H1 (cell line): Measurements from ENCODE around the gene RDH16. TPM values are rescaled to one million over a fixed set of nuclear protein-coding genes. Genes with fewer than 3 reads are reported as not detected.

ENCODE experiments used
- CTCF ChIA-PET: fragments of 300-600 bp; sonication (Branson Sonifier 250); formaldehyde crosslinking; loops from one replicate; lab custom pipeline; 2021; ENCODE audit not compliant: partially characterized antibody; lab: Charles Lee
- POLR2A ChIA-PET: fragments of 300-600 bp; sonication (Branson Sonifier 250); formaldehyde crosslinking; loops from one replicate; lab custom pipeline; 2021; ENCODE audit warnings: inconsistent platforms; ENCODE audit not compliant: partially characterized antibody; lab: Charles Lee
- DNase-seq, 2 experiments: peaks; one replicate each; pipeline versions ENCODE4 v3.0.0 to v3.0.0-alpha.2; 2010 to 2022; ENCODE audit warnings: low spot score in 2 of 2, low read depth in 1 of 2, mixed read lengths in 1 of 2
- FAIRE-seq: peaks from 2 replicates; lab custom pipeline; 2011; peaks lifted over from hg19 to GRCh38; lab: Jason Lieb, UNC
- H2AFZ ChIP-seq: 2 replicates; pipeline ENCODE4 v1.8.1; 2012; ENCODE audit warnings: low read length, inconsistent platforms
- H2AK5ac ChIP-seq: 2 replicates; pipeline ENCODE4 v1.6.1; 2013; ENCODE audit warnings: low read depth, low read length
- H2BK120ac ChIP-seq: replicated peaks from 2 replicates; pipeline ENCODE3; 2013; ENCODE audit warnings: low read depth, low read length, inconsistent platforms
- H2BK12ac ChIP-seq: 2 replicates; pipeline ENCODE4 v1.6.1; 2013; ENCODE audit warnings: low read depth, low read length
- H2BK15ac ChIP-seq: 2 replicates; pipeline ENCODE4 v1.6.1; 2013; ENCODE audit warnings: low read length
- H2BK20ac ChIP-seq: 2 replicates; pipeline ENCODE4 v1.6.1; 2013; ENCODE audit warnings: low read length
- H2BK5ac ChIP-seq: 2 replicates; pipeline ENCODE4 v1.6.1; 2013; ENCODE audit warnings: low read depth, low read length
- H3K14ac ChIP-seq: 2 replicates; pipeline ENCODE4 v1.6.1; 2013; ENCODE audit warnings: inconsistent platforms; ENCODE audit not compliant: insufficient read length
- H3K18ac ChIP-seq: 2 replicates; pipeline ENCODE4 v1.6.1; 2013; ENCODE audit warnings: low read length; ENCODE audit errors: extremely low read depth
- H3K23ac ChIP-seq: 2 replicates; pipeline ENCODE4 v1.6.1; 2013; ENCODE audit warnings: inconsistent platforms; ENCODE audit not compliant: insufficient read length
- H3K23me2 ChIP-seq: 2 replicates; pipeline ENCODE4 v1.6.1; 2013; ENCODE audit warnings: low read depth, low read length
- H3K27ac ChIP-seq: 2 replicates; pipeline ENCODE4 v1.6.1; 2011; ENCODE audit warnings: low read depth, low read length, inconsistent platforms
- H3K27me3 ChIP-seq, 4 experiments: replicated peaks in 1 of 4; 1 replicate in 1 of 4; 2 replicates in 3 of 4; pipeline versions ENCODE4 v1.6.1 to v1.8.1; 2011 to 2013; ENCODE audit warnings: low read length in 3 of 4, mild to moderate bottlenecking in 3 of 4, inconsistent platforms in 2 of 4, mixed read lengths in 2 of 4, moderate library complexity in 1 of 4; ENCODE audit not compliant: control insufficient read depth in 3 of 4, insufficient read depth in 3 of 4; ENCODE audit errors: extremely low read depth in 1 of 4
- H3K36me3 ChIP-seq, 4 experiments: 2 replicates each; pipeline versions ENCODE4 v1.6.1 to v1.8.1; 2011 to 2013; ENCODE audit warnings: mild to moderate bottlenecking in 4 of 4, low read length in 3 of 4, moderate library complexity in 2 of 4, control low read depth in 1 of 4, inconsistent platforms in 1 of 4; ENCODE audit not compliant: insufficient read depth in 4 of 4, control insufficient read depth in 2 of 4
- H3K4ac ChIP-seq: replicated peaks from 2 replicates; pipeline ENCODE3; 2013; ENCODE audit warnings: low read length, low read depth, mixed read lengths, inconsistent platforms; ENCODE audit not compliant: insufficient read length
- H3K4me1 ChIP-seq, 4 experiments: replicated peaks in 1 of 4; 1 replicate in 1 of 4; 2 replicates in 3 of 4; pipeline versions ENCODE4 v1.6.1 to v1.8.1; 2011 to 2013; ENCODE audit warnings: low read length in 3 of 4, inconsistent platforms in 2 of 4, mixed read lengths in 1 of 4; ENCODE audit not compliant: insufficient read depth in 4 of 4, control insufficient read depth in 3 of 4
- H3K4me2 ChIP-seq, 2 experiments: 2 replicates each; pipeline versions ENCODE4 v1.6.1 to v1.8.1; 2011 to 2013; ENCODE audit warnings: low read depth in 2 of 2, low read length in 2 of 2, control low read depth in 1 of 2, inconsistent platforms in 1 of 2, mild to moderate bottlenecking in 1 of 2; ENCODE audit not compliant: insufficient read depth in 1 of 2
- H3K4me3 ChIP-seq, 4 experiments: fragments of 200-600, 300-600 bp in 1 of 4; sonication (generic), shearing (Covaris generic), sonication (Bioruptor Twin) in 1 of 4; 2 replicates each; pipeline versions ENCODE4 v1.5.1 to v1.8.1; 2011 to 2016; ENCODE audit warnings: low read length in 4 of 4, low read depth in 3 of 4, control low read depth in 2 of 4, inconsistent platforms in 2 of 4, mild to moderate bottlenecking in 2 of 4, mixed read lengths in 1 of 4, moderate library complexity in 1 of 4; ENCODE audit not compliant: insufficient read depth in 2 of 4; ENCODE audit errors: extremely low read depth in 1 of 4
- H3K56ac ChIP-seq: replicated peaks from 2 replicates; pipeline ENCODE3; 2013; ENCODE audit warnings: low read depth, mild to moderate bottlenecking, mixed read lengths, low read length, inconsistent platforms; ENCODE audit not compliant: insufficient read length
- H3K79me1 ChIP-seq: 2 replicates; pipeline ENCODE4 v1.6.1; 2013; ENCODE audit warnings: low read depth, low read length, control low read depth
- H3K79me2 ChIP-seq, 2 experiments: 2 replicates each; pipeline versions ENCODE4 v1.6.1 to v1.8.1; 2012 to 2013; ENCODE audit warnings: low read length in 2 of 2, mild to moderate bottlenecking in 2 of 2, inconsistent platforms in 1 of 2; ENCODE audit not compliant: insufficient read depth in 2 of 2, control insufficient read depth in 1 of 2
- H3K9ac ChIP-seq, 4 experiments: replicated peaks in 1 of 4; 1 replicate in 1 of 4; 2 replicates in 3 of 4; pipeline versions ENCODE4 v1.6.1 to v1.8.1; 2011 to 2013; ENCODE audit warnings: low read depth in 3 of 4, low read length in 3 of 4, control low read depth in 2 of 4, mild to moderate bottlenecking in 2 of 4, moderate library complexity in 2 of 4, inconsistent platforms in 1 of 4; ENCODE audit errors: extremely low read depth in 1 of 4
- H3K9me3 ChIP-seq, 2 experiments: 2 replicates each; pipeline versions ENCODE4 v1.6.1 to v1.8.1; 2012 to 2013; ENCODE audit warnings: mild to moderate bottlenecking in 2 of 2, moderate library complexity in 2 of 2, control low read depth in 1 of 2, inconsistent platforms in 1 of 2, low read depth in 1 of 2, low read length in 1 of 2, mixed read lengths in 1 of 2; ENCODE audit not compliant: insufficient read depth in 2 of 2
- H4K20me1 ChIP-seq, 2 experiments: replicated peaks in 1 of 2; 2 replicates each; pipeline versions ENCODE3 to v1.8.1; 2011 to 2013; ENCODE audit warnings: inconsistent platforms in 2 of 2, low read length in 2 of 2, mild to moderate bottlenecking in 1 of 2; ENCODE audit not compliant: insufficient read depth in 2 of 2, control insufficient read depth in 1 of 2
- H4K5ac ChIP-seq: 2 replicates; pipeline ENCODE4 v1.6.1; 2013; ENCODE audit warnings: low read length, low read depth, mixed read lengths, inconsistent platforms; ENCODE audit not compliant: insufficient read length
- H4K8ac ChIP-seq: 2 replicates; pipeline ENCODE4 v1.8.0; 2013; ENCODE audit warnings: mild to moderate bottlenecking, moderate library complexity, low read length, inconsistent platforms; ENCODE audit not compliant: insufficient read depth; ENCODE audit errors: extremely low read depth
- H4K91ac ChIP-seq: replicated peaks from 2 replicates; pipeline ENCODE3; 2013; ENCODE audit warnings: low read length, mixed read lengths, inconsistent platforms; ENCODE audit not compliant: insufficient read length
- CREB1 ChIP-seq: IDR thresholded peaks from 2 replicates; pipeline ENCODE4 v1.6.1; 2012; ENCODE audit warnings: inconsistent platforms
- EP300 ChIP-seq, 2 experiments: IDR thresholded peaks; 1 replicate in 1 of 2; 2 replicates in 1 of 2; pipeline ENCODE4 v1.6.1; 2011 to 2012; ENCODE audit warnings: low read depth in 2 of 2, low read length in 2 of 2, mild to moderate bottlenecking in 2 of 2, borderline replicate concordance in 1 of 2, inconsistent platforms in 1 of 2, moderate library complexity in 1 of 2
- HDAC2 ChIP-seq, 2 experiments: fragments of 300-600 bp in 1 of 2; sonication (generic) in 1 of 2; IDR thresholded peaks; 2 replicates each; pipeline ENCODE4 v1.6.1; 2011 to 2012; ENCODE audit warnings: low read depth in 2 of 2, low read length in 2 of 2, mild to moderate bottlenecking in 2 of 2, moderate library complexity in 2 of 2, borderline replicate concordance in 1 of 2, inconsistent platforms in 1 of 2
- JUND ChIP-seq: IDR thresholded peaks from 2 replicates; pipeline ENCODE4 v1.6.1; 2011; ENCODE audit warnings: mild to moderate bottlenecking, improper control_type of control experiment, low read length
- KDM5A ChIP-seq: fragments of 200-600 bp; IDR thresholded peaks from 2 replicates; pipeline ENCODE4 v1.7.1; 2012; ENCODE audit warnings: mild to moderate bottlenecking, low read length, inconsistent platforms, mixed read lengths
- SIN3A ChIP-seq, 2 experiments: IDR thresholded peaks in 1 of 2; conservative IDR thresholded peaks in 1 of 2; 2 replicates each; pipeline ENCODE4 v1.6.1; 2011 to 2012; ENCODE audit warnings: low read length in 2 of 2, improper control_type of control experiment in 1 of 2, low read depth in 1 of 2, mild to moderate bottlenecking in 1 of 2
- TBP ChIP-seq: IDR thresholded peaks from 2 replicates; pipeline ENCODE4 v1.6.1; 2011; ENCODE audit warnings: low read depth, low read length, improper control_type of control experiment
- WGBS, 2 experiments: shearing (Covaris generic) in 1 of 2; methylation state at CpG; one replicate each; pipeline versions ENCODE4 v1.1.6 to v1.1.7; 2013 to 2015; ENCODE audit warnings: low lambda C conversion rate in 2 of 2, mixed read lengths in 2 of 2, inconsistent platforms in 1 of 2, low coverage in 1 of 2, missing lambda C conversion rate in 1 of 2; ENCODE audit not compliant: insufficient replicate concordance in 2 of 2, insufficient coverage in 1 of 2, insufficient read length in 1 of 2; ENCODE audit errors: extremely low coverage in 1 of 2, missing lambda C conversion rate in 1 of 2; 5-methylcytosine and 5-hydroxymethylcytosine counted together
- polyA plus RNA-seq, 7 experiments: library from polyadenylated mRNA; depleted of rRNA in 3 of 7; stranded (reverse) in 5 of 7; unstranded in 2 of 7; fragments of >200 nt in 5 of 7; fragments of 200-250 nt in 2 of 7; gene quantifications; 1 replicate in 5 of 7; 2 replicates in 1 of 7; 4 replicates in 1 of 7; pipeline versions ENCODE4 v1.2.1 to v1.2.3, GENCODE V29; 2011 to 2013; ENCODE audit warnings: missing spikeins in 2 of 7, mixed read lengths in 2 of 7
- total RNA-seq: library from RNA; stranded (reverse); fragmentation: NEBNext Ultra II Directional; extraction: Animal tissue kit (Norgen Biotek cat#: 25700); gene quantifications from 2 replicates; pipeline ENCODE4 v1.2.1, GENCODE V29; 2021
- TF ChIP-seq, protein P1 (sequence below): IDR thresholded peaks from 2 replicates; pipeline ENCODE4 v1.6.1; 2012; ENCODE audit warnings: inconsistent platforms
- TF ChIP-seq, protein P2 (sequence below), 3 experiments: IDR thresholded peaks; 1 replicate in 2 of 3; 2 replicates in 1 of 3; pipeline versions ENCODE4 v1.5.1 to v1.6.1; 2011; ENCODE audit warnings: low read length in 3 of 3, mild to moderate bottlenecking in 3 of 3, inconsistent platforms in 2 of 3, low read depth in 1 of 3, moderate library complexity in 1 of 3; ENCODE audit not compliant: insufficient read depth in 1 of 3; ENCODE audit errors: control extremely low read depth in 1 of 3

Gene RDH16
- total and polyA plus RNA-seq, 2 of the 8 experiments (the other 6 are each of a cell fraction or from before 2014, with no cell fraction given), result 0.30 to 0.79 TPM

DNA sequence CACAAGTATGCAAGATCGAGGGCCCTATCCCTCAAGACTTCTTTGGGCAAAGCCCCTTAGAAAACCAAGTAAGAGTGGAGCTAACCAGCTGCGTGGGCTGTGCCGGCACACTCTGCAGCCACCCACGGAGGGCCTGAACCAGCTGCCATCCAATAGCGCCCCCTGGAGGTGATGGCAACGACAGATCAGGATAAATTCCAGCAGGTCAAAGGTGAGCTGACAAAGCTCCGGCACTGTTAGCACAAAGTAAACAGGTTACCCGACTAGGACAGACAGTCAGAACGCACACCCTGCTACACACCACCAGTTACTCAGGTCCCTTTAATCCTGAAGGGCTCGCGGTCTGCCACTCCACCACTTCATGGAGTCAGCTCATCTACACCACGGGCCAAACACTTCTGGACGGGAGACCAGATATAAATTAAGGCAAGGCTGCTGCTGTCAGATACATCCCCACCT, 44.1 kb upstream of the RDH16 start:
- Histone ChIP-seq H2BK5ac (no peak overlapping the region), H3K27me3 (no peaks in the 10 kb centered on the region), H3K56ac (no peak overlapping the region), H2AK5ac (no peak overlapping the region), H3K4ac (no peak overlapping the region), H2BK12ac (no peak overlapping the region), H3K14ac (no peak overlapping the region), H3K9me3 (no peaks in the 10 kb centered on the region), H3K23ac (no peak overlapping the region), H2BK20ac (no peak overlapping the region), H4K5ac (no peak overlapping the region), H2BK15ac (no peak overlapping the region), H3K9ac (no peak overlapping the region), H3K18ac (no peak overlapping the region), H4K91ac (no peak overlapping the region), H3K27ac (no peak overlapping the region), H3K79me1 (peaks cover 14% of the 10 kb centered on the region), H3K36me3 (peaks cover 27 to 39% (median 34%) of the 10 kb centered on the region in 4 experiments), H3K4me2 (no peak overlapping the region), H4K8ac (no peak overlapping the region), H2AFZ (no peak overlapping the region), H3K4me3 (no peak overlapping the region), H3K79me2 (peaks cover 0 to 70% of the 10 kb centered on the region in 2 experiments), H4K20me1 (peaks cover 3 to 15% of the 10 kb centered on the region in 2 experiments), H3K4me1 (no peaks in the 10 kb centered on the region; a peak in 1 of 7 replicates), H3K23me2 (no peaks in the 10 kb centered on the region; the same call in 1 of the 2 replicates), H2BK120ac (no peak overlapping the region)
- POLR2A ChIA-PET, result interaction anchor here (0.9 to 2.2 kb wide), 6 partner anchors 10 to 373 kb away, joined by 3 to 5 read pairs (median 4); partner anchors contain the start of genes LRP1 and NACA
- CTCF ChIA-PET, result interaction anchor here (0.6 to 10.6 kb wide), 39 partner anchors 9 to 488 kb away, joined by 3 to 187 read pairs (median 4); partner anchors contain the start of genes HSD17B6, MYO1A, PRIM1 and SDR9C7
- DNase-seq (peak; percentile 46 to 92), FAIRE-seq (no peak)
- WGBS, 2 experiments, result 56% methylated on average over 13 of the region's 13 CpGs; no CpG with 5 or more reads in 1 of the 2 experiments
- TF ChIP-seq JUND, result 0 out of 2 replicates have a peak, but pooled peaks have one; percentile 14
- TF ChIP-seq TBP, result no peak
- TF ChIP-seq SIN3A (conservative IDR thresholded peaks at IDR 0.05 in 1 of 2, IDR thresholded peaks at IDR 0.05 in 1 of 2; ENCODE audit: low read depth in 1 of 2, low read length in 2 of 2), result peak in 1 of 2 experiments; percentile 83; a peak in 2 of 4 replicates
- TF ChIP-seq KDM5A, result no peak
- no peak for TF ChIP-seq HDAC2 (IDR thresholded peaks at IDR 0.05; ENCODE audit: borderline replicate concordance in 1 of 2, low read depth in 2 of 2, low read length in 2 of 2)
- no peak for TF ChIP-seq EP300 (IDR thresholded peaks at IDR 0.05; ENCODE audit: borderline replicate concordance in 1 of 2, low read depth in 2 of 2, low read length in 2 of 2)
- TF ChIP-seq, protein P1, sequence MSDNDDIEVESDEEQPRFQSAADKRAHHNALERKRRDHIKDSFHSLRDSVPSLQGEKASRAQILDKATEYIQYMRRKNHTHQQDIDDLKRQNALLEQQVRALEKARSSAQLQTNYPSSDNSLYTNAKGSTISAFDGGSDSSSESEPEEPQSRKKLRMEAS, result peak; percentile 23; the same call in 1 of the 2 replicates
- TF ChIP-seq, protein P2, sequence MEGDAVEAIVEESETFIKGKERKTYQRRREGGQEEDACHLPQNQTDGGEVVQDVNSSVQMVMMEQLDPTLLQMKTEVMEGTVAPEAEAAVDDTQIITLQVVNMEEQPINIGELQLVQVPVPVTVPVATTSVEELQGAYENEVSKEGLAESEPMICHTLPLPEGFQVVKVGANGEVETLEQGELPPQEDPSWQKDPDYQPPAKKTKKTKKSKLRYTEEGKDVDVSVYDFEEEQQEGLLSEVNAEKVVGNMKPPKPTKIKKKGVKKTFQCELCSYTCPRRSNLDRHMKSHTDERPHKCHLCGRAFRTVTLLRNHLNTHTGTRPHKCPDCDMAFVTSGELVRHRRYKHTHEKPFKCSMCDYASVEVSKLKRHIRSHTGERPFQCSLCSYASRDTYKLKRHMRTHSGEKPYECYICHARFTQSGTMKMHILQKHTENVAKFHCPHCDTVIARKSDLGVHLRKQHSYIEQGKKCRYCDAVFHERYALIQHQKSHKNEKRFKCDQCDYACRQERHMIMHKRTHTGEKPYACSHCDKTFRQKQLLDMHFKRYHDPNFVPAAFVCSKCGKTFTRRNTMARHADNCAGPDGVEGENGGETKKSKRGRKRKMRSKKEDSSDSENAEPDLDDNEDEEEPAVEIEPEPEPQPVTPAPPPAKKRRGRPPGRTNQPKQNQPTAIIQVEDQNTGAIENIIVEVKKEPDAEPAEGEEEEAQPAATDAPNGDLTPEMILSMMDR (IDR thresholded peaks at IDR 0.05; ENCODE audit: control extremely low read depth in 1 of 3, insufficient read depth in 1 of 3, low read depth in 1 of 3, low read length in 3 of 3), result peak; percentile 90 to 97 (median 94)
- peak; percentile 64 for TF ChIP-seq CREB1
